Esophagus (tissue), 2 donors: ENCODE results near the gene ETFBKMT. TPM values are rescaled to one million over a fixed set of nuclear protein-coding genes. Genes with fewer than 3 reads are reported as not detected.

Experiments
- H3K27ac ChIP-seq, 2 donors: one replicate each; pipeline ENCODE4 v1.5.1; 2013; ENCODE audit warnings: low read depth in 2 of 2, mild to moderate bottlenecking in 2 of 2, inconsistent platforms in 1 of 2, low read length in 1 of 2, moderate library complexity in 1 of 2
- H3K27me3 ChIP-seq, 2 donors: one replicate each; pipeline ENCODE4 v1.6.1; 2013; ENCODE audit warnings: low read length in 2 of 2, control low read depth in 1 of 2, mild to moderate bottlenecking in 1 of 2; ENCODE audit not compliant: insufficient read depth in 2 of 2, control insufficient read depth in 1 of 2
- H3K36me3 ChIP-seq, 2 donors: one replicate each; pipeline ENCODE4 v1.6.1; 2013; ENCODE audit warnings: low read length in 1 of 2; ENCODE audit not compliant: control insufficient read depth in 2 of 2, insufficient read depth in 2 of 2
- H3K4me1 ChIP-seq, 2 donors: one replicate each; pipeline ENCODE4 v1.6.1; 2013; ENCODE audit warnings: low read length in 1 of 2; ENCODE audit not compliant: control insufficient read depth in 2 of 2, insufficient read depth in 2 of 2
- H3K4me3 ChIP-seq, 2 donors: one replicate each; pipeline ENCODE4 v1.5.1; 2013; ENCODE audit warnings: low read length in 2 of 2, mild to moderate bottlenecking in 2 of 2, low read depth in 1 of 2, moderate library complexity in 1 of 2
- H3K9me3 ChIP-seq, 2 donors: one replicate each; pipeline ENCODE4 v1.6.1; 2013; ENCODE audit warnings: mild to moderate bottlenecking in 2 of 2, low read depth in 1 of 2, low read length in 1 of 2, moderate library complexity in 1 of 2; ENCODE audit not compliant: control insufficient read depth in 2 of 2, insufficient read depth in 1 of 2
- WGBS, 2 donors: extraction: QIAGEN DNeasy Blood & Tissue Kit; methylation state at CpG; one replicate each; pipeline ENCODE4 v1.1.7; 2013; 5-methylcytosine and 5-hydroxymethylcytosine counted together
- polyA plus RNA-seq, 2 donors: library from polyadenylated mRNA; stranded (reverse); fragments of 200-250 nt; gene quantifications; one replicate each; pipeline ENCODE4 v1.2.3, GENCODE V29; 2013
- donor health status: healthy with polysubstance abuse.
- donor health status: Bipolar disorder and iron deficiency.

ETFBKMT gene, protein sequence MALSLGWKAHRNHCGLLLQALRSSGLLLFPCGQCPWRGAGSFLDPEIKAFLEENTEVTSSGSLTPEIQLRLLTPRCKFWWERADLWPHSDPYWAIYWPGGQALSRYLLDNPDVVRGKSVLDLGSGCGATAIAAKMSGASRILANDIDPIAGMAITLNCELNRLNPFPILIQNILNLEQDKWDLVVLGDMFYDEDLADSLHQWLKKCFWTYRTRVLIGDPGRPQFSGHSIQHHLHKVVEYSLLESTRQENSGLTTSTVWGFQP
- under 1 TPM; 0.84 TPM for polyA plus RNA-seq

DNA sequence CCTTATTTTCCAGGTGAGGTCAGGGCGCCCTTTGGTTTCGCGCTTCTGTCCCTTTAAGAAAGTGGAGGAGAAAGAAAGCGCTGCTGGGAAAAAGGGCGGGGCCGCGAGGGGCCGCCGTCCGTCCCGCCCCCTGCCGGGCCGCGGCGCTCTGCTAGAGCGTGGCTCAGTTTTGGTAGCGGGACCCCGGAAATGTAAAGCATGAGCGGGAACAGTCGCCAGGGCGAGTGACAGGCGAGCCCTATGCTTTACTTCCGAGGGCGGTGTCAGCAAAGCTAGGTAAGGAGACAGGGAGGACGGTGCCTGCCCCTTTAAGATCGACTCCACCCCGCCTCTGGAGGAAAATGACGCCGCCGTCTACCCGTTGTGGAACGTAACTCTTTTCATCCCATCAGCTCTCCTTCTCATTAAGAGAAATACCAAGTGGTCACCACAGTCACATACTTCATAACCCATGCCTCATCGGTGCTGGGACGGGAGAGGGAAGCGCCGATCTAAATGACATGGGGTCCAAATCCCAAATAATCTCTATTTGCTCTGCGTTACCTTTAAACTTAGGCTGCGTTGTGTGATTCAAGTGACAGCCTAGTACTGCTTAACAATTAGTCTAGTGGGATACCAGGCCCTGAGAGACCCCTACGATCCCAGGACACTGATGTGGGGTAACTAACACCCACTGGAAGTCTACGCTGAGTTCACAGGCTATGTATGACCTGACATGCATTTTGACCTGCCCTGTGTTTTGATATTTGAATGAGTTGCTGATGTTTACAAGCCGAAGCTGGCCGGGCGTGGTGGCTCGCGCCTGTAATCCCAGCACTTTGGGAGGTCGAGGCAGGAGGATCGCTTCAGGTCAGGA, at the start of gene ETFBKMT:
Gene ETFBKMT (plus strand): TSS at position 602 of the 856 bp plus-strand sequence. CDS start 2,266 bp downstream, outside the sequence.
- Histone ChIP-seq H3K9me3 (no peaks in the 10 kb centered on the region), H3K27me3 (no peaks in the 10 kb centered on the region), H3K27ac (peak within 1 kb of the TSS; percentile 89 to 99), H3K4me1 (peaks cover 0 to 3% of the 10 kb centered on the region in 2 donors), H3K4me3 (peak within 1 kb of the TSS; percentile 49 to 77), H3K36me3 (no peaks in the 10 kb centered on the region)
- WGBS, 2 donors = 1 to 2% methylated on average over 47 of the region's 47 CpGs

DNA sequence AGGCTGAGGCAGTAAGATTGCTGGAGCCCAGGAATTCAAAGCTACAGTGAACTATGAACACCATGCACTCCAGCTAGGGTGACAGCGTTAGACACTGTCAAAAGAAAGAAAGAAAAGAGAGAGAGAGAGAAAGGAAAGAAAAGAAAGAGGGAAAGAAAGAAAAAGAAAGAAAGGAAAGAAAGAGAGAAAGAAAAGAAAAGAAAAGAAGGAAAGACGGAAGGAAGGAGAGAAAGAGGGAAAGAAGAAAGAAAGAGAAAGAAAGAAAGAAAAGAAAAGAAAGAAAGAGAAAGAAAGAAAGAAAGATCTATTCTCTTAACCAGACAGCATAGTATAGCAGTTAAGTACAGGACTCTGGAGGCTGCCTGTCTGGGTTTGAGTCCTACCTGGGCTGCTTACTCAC, 46.7 kb upstream of the ETFBKMT start:
- WGBS, 2 donors = 86 to 89% methylated on average over 2 of the region's 2 CpGs
- no peak overlapping the region for H3K27ac ChIP-seq
- H3K9me3 ChIP-seq = no peaks in the 10 kb centered on the region

DNA sequence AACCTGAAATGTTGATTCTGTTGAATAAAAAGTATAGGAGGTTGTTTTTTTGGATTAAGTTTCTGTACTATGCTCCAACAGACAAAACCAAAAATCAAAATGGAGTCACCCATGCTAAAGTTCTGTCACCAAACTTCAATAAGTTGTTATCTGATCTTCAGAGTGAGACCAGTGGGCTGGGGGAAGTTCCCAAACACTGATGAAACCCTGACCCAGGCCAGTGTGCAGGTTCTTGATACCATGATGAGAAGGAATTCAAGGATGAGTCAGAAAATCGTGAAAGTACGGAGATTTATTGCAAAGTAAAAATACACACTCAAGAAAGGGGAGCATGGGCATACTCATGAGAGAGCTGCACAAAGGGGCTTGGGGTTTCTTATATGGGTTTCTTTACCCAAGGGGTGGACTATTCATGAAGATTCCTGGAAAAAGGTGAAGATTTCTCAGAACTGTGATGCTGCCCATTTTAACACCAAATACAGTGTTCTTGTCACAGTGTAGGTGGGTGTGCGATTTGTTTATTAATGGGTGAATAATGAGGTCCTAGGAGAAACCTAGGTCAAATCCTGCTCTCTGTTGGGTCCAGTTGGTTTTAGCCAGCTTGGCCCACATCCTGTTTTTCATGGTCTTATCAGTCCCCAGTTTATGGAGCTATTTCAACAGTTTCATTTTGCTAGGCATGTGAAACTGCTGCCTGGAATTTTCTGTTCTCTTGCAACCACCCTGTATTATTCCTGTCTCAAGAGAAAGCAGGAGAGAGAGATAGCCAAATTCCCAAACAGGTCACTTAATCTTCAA, 41.1 kb upstream of the ETFBKMT start:
- no peaks in the 10 kb centered on the region for H3K27me3 ChIP-seq
- no peaks in the 10 kb centered on the region for H3K4me1 ChIP-seq
- H3K4me3 ChIP-seq = no peak overlapping the region
- WGBS, 2 donors = 76 to 87% methylated on average over 3 of the region's 3 CpGs
- no peak overlapping the region for H3K27ac ChIP-seq
- H3K36me3 ChIP-seq = no peaks in the 10 kb centered on the region
- no peaks in the 10 kb centered on the region for H3K9me3 ChIP-seq

More for the DNA sequence above, 46.7 kb upstream of the ETFBKMT start:
- Histone ChIP-seq H3K4me3 (no peak overlapping the region), H3K27me3 (no peaks in the 10 kb centered on the region), H3K36me3 (no peaks in the 10 kb centered on the region), H3K4me1 (no peaks in the 10 kb centered on the region)

DNA sequence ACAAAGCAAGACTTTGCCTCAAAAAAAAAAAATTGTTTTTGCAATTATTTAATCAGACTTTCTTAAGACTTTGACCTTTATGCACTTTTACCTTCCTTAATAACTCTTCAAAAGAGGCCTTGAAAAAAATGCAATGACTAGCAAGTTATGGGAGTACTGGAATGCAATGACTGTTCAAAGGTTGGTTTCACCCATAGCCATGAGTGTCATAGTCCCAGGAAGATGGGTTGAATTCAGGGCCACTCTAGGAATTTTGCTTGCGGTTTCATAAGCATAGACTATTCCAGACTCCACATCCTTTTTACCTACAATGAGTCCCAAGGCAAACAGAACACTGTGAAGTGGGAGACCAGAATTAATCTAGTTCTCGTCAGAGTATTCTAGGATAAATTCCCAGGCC, 39.2 kb upstream of the ETFBKMT start:
- WGBS, 2 donors = 78 to 90% methylated on average over 2 of the region's 2 CpGs
- Histone ChIP-seq H3K36me3 (no peaks in the 10 kb centered on the region), H3K27me3 (no peaks in the 10 kb centered on the region), H3K4me1 (no peaks in the 10 kb centered on the region), H3K4me3 (no peak overlapping the region), H3K27ac (no peak overlapping the region), H3K9me3 (no peaks in the 10 kb centered on the region)

DNA sequence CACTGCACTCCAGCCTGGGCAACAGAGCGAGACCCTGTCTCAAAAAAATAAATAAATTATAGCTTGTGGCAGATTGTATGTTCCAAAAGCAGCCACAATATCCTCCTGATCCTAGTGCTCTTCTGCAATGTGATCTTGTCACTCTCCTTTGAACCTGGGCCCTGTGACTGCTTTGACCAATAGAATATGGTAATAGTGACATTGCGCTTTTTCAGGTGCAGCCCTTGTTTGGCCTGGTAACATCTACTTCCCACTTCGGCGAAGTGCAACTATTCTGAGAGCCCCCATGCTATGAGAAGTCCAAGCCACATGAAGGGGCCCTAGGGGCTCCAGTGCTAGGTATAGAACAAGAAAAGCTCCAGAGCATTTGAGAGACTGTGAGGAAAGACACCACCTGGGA, 37.5 kb upstream of the ETFBKMT start:
- H3K36me3 ChIP-seq = no peaks in the 10 kb centered on the region
- whole genome bisulfite sequencing, 2 donors = 92 to 93% methylated on average over 4 of the region's 4 CpGs
- H3K27ac ChIP-seq = no peak overlapping the region
- no peaks in the 10 kb centered on the region for H3K27me3 ChIP-seq
- H3K4me1 ChIP-seq = no peaks in the 10 kb centered on the region
- no peak overlapping the region for H3K4me3 ChIP-seq
- no peaks in the 10 kb centered on the region for H3K9me3 ChIP-seq

DNA sequence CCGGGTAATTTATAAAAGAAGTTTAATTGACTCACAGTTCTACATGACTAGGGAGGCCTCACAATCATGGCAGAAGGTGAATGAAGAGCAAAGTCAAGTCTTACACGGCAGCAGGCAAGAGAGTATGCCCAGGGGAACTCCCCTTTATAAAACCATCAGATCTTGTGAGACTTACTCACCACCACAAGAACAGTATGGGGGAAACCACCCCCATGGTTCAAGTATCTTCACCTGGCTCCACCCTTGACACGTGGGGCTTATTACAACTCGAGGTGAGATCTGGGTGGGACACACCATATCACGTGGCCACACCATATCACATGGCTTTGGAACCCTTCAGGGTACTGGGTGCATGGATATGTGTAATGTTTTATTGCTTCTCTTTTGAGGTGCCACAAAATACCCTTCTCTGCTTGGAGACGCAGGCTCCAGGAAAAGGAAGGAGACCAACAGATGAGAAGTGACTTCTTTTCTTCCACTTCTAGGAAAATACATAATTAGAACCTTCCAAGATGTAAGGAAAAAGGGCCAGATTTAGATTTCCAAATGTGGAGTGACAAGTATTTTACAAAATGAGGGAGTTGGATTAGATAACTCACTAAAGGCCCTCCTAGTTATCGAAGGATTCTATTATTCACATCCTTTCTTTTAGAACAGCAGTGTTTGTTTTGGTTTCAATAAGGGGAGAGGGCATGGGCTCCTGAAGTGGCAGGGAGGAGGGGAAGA, 33.1 kb upstream of the ETFBKMT start:
- 75 to 81% methylated on average over 7 of the region's 7 CpGs for WGBS, 2 donors
- no peak overlapping the region for H3K4me3 ChIP-seq
- H3K4me1 ChIP-seq = no peaks in the 10 kb centered on the region
- no peaks in the 10 kb centered on the region for H3K36me3 ChIP-seq
- H3K27me3 ChIP-seq = no peaks in the 10 kb centered on the region
- no peaks in the 10 kb centered on the region for H3K9me3 ChIP-seq
- no peak overlapping the region for H3K27ac ChIP-seq

DNA sequence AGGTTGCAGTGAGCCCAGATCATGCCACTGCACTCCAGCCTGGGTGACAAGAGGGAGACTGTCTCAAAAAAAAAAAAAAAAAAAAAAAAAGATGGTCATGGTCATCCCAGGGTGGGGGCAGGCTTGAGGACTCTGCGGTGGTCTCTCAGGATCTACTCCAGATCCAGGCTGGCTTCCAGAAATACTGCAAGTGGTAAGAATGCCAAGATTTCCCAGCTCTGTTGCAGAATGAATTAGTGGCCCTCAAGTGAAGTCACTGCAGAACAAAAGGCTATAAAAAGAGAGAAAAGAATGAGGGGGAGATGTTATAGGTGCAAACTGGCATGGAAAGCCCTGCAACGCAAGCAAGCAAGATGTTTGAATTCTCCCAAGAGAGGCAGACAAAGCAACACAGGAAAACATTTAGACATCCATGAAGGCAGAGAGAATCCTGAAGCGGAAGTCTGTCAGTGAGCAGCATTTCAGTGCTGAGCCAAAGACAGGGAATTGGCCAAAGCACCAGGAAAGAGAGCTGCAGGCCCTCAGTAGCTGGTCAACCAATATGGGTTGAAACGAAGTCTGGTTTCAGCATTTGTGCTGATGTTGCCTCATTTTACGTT, 31.9 kb upstream of the ETFBKMT start:
- H3K4me1 ChIP-seq = no peaks in the 10 kb centered on the region
- no peak overlapping the region for H3K4me3 ChIP-seq
- no peaks in the 10 kb centered on the region for H3K9me3 ChIP-seq
- 83 to 90% methylated on average over 5 of the region's 5 CpGs for WGBS, 2 donors
- no peak overlapping the region for H3K27ac ChIP-seq
- H3K27me3 ChIP-seq = no peaks in the 10 kb centered on the region
- no peaks in the 10 kb centered on the region for H3K36me3 ChIP-seq

DNA sequence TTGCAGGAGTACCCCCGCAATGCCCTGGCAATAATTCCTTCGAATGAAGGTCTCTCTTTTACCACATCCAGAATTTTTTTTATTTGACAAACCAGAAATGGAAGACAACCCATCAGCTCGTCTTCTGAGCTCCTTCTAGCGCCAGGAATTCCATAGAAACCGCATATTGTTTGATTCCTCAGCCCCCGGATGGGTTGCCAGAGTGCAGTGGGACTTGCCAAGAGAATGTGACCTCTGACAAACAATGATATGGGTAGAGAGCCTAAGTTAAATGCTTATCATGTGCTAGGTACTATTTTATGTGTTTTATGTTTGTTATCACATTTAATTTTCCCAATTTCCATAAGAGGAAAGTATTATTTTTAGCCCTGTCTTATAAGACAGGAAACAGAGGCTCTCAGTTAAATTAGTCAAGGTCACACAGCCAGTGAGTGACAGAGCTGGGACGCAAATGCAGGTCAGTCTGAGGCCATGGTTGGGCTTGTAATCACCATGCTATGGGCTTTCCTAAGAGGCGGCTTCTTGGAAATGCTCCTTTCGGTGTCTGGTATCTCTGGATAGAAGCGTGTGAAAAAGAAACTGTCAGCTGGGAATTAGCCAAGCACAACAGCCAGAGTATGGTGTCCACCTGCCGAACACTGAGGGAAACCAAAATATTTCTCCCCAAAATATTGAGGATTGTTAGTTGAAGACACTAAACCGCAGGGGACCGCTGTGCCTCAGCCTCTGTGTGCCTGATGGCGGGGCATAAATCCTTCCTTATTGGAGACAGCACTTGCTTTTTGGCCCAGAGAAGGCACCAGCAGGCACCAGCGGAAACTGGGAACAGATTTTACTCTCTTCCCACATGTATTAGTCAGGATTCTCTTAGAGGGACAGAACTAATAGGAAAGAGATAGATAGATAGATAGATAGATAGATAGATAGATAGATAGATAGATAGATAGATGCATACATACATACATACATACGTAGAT, 29.4 kb upstream of the ETFBKMT start:
- no peak overlapping the region for H3K4me3 ChIP-seq
- H3K36me3 ChIP-seq = no peaks in the 10 kb centered on the region
- no peak overlapping the region for H3K27ac ChIP-seq

More for the DNA sequence above, 29.4 kb upstream of the ETFBKMT start:
- WGBS, 2 donors = 62 to 64% methylated on average over 16 of the region's 16 CpGs
- Histone ChIP-seq H3K4me1 (no peaks in the 10 kb centered on the region), H3K27me3 (no peaks in the 10 kb centered on the region), H3K9me3 (no peaks in the 10 kb centered on the region)
